Measurements from ENCODE around the gene COBLL1. TPM values are rescaled to one million over a fixed set of nuclear protein-coding genes. Genes with fewer than 3 reads are reported as not detected.

The COBLL1 gene
- total RNA-seq, 2 donors from 2014 or later: 16.5 to 17.3 TPM

GRCh38 chr2:164669291-164669690 lies 172.3 kb downstream of the COBLL1 start:
- DNase-seq: no peak
- Mint-ChIP-seq H3K4me3 (no peak overlapping the region), H3K27ac (no peak overlapping the region), H3K4me1 (no peaks in the 10 kb centered on the region), H3K27me3 (ENCODE audit: insufficient read depth) (no peaks in the 10 kb centered on the region), H3K9me3 (no peaks in the 10 kb centered on the region), H3K36me3 (ENCODE audit: low read depth) (no peaks in the 10 kb centered on the region)
- H3K9ac ChIP-seq (ENCODE audit: extremely low read depth, low read length, poor library complexity, severe bottlenecking): no peak overlapping the region
- no peak overlapping the region for H3K4me3 ChIP-seq (ENCODE audit: low read length)
- no peaks in the 10 kb centered on the region for H3K36me3 ChIP-seq (ENCODE audit: control insufficient read depth, insufficient read depth, low read length)
- no peaks in the 10 kb centered on the region for H3K4me1 ChIP-seq (ENCODE audit: control insufficient read depth, insufficient read depth, low read length)
- TF ChIP-seq CTCF (conservative IDR thresholded peaks at IDR 0.05): no peak
- no peaks in the 10 kb centered on the region for H3K27me3 ChIP-seq (ENCODE audit: control insufficient read depth, insufficient read depth, low read length, poor library complexity, severe bottlenecking)
- no peaks in the 10 kb centered on the region for H3K9me3 ChIP-seq (ENCODE audit: control insufficient read depth, low read length)
- no peak overlapping the region for H3K27ac ChIP-seq (ENCODE audit: low read depth, low read length)

- no peaks in the 10 kb centered on the region for H3K4me1 Mint-ChIP-seq
- 87 to 100% methylated on average over 1 to 2 of the region's 2 CpGs for WGBS, 2 experiments (ENCODE audit: insufficient coverage in 1 of 2, insufficient read length in 1 of 2)
- TF ChIP-seq CTCF (conservative IDR thresholded peaks at IDR 0.05): no peak
Observed at GRCh38 chr2:164667566-164667965, 174.1 kb downstream of the COBLL1 start.

GRCh38 chr2:164664070-164664469 lies 177.6 kb downstream of the COBLL1 start:
- no peaks in the 10 kb centered on the region for H3K4me1 Mint-ChIP-seq
- no peak overlapping the region for H3K4me3 ChIP-seq (ENCODE audit: low read length)
- no peaks in the 10 kb centered on the region for H3K9me3 ChIP-seq (ENCODE audit: control insufficient read depth, low read length)
- H3K9me3 Mint-ChIP-seq: no peaks in the 10 kb centered on the region
- TF ChIP-seq CTCF (conservative IDR thresholded peaks at IDR 0.05): no peak
- H3K27me3 ChIP-seq (ENCODE audit: control insufficient read depth, insufficient read depth, low read length, poor library complexity, severe bottlenecking): no peaks in the 10 kb centered on the region
- H3K36me3 Mint-ChIP-seq (ENCODE audit: low read depth): no peaks in the 10 kb centered on the region
- H3K27ac Mint-ChIP-seq: no peak overlapping the region
- no peak overlapping the region for H3K27ac ChIP-seq (ENCODE audit: low read depth, low read length)
- H3K9ac ChIP-seq (ENCODE audit: extremely low read depth, low read length, poor library complexity, severe bottlenecking): no peak overlapping the region
- H3K36me3 ChIP-seq (ENCODE audit: control insufficient read depth, insufficient read depth, low read length): no peaks in the 10 kb centered on the region
- H3K27me3 Mint-ChIP-seq (ENCODE audit: insufficient read depth): no peaks in the 10 kb centered on the region
- no peak overlapping the region for H3K4me3 Mint-ChIP-seq
- H3K4me1 ChIP-seq (ENCODE audit: control insufficient read depth, insufficient read depth, low read length): no peaks in the 10 kb centered on the region
- DNase-seq: no peak

More at GRCh38 chr2:164667566-164667965, 174.1 kb downstream of the COBLL1 start:
- Histone ChIP-seq H3K36me3 (ENCODE audit: control insufficient read depth, insufficient read depth, low read length) (no peaks in the 10 kb centered on the region), H3K27me3 (ENCODE audit: control insufficient read depth, insufficient read depth, low read length, poor library complexity, severe bottlenecking) (no peaks in the 10 kb centered on the region), H3K4me1 (ENCODE audit: control insufficient read depth, insufficient read depth, low read length) (no peaks in the 10 kb centered on the region), H3K9ac (ENCODE audit: extremely low read depth, low read length, poor library complexity, severe bottlenecking) (no peak overlapping the region), H3K4me3 (ENCODE audit: low read length) (no peak overlapping the region), H3K9me3 (ENCODE audit: control insufficient read depth, low read length) (no peaks in the 10 kb centered on the region), H3K27ac (ENCODE audit: low read depth, low read length) (no peak overlapping the region)
- DNase-seq: no peak
- Mint-ChIP-seq H3K4me3 (no peak overlapping the region), H3K36me3 (ENCODE audit: low read depth) (no peaks in the 10 kb centered on the region), H3K9me3 (no peaks in the 10 kb centered on the region), H3K27me3 (ENCODE audit: insufficient read depth) (no peaks in the 10 kb centered on the region), H3K27ac (no peak overlapping the region)

Measured in endodermal cell (in vitro differentiated cells).